Panc1 (cell line): Measurements from ENCODE around the gene DCHS2.

ENCODE experiments used
- CTCF ChIP-seq: fragments of 450-650 bp; IDR thresholded peaks from 2 replicates; pipeline ENCODE4 v1.5.1; 2017; ENCODE audit warnings: mild to moderate bottlenecking
- POLR2AphosphoS5 ChIP-seq: IDR thresholded peaks from 2 replicates; pipeline ENCODE4 v1.6.1; 2012; ENCODE audit warnings: mild to moderate bottlenecking, low read depth, low read length, moderate library complexity

GRCh38 chr4:154384012-154384411 lies 107.6 kb downstream of the DCHS2 start:
- TF ChIP-seq CTCF (no peak), POLR2AphosphoS5 (no peak)
